GM18951 (cell line): ENCODE data around the gene TRIM41.
"Not testable (repeated sequence)": the region's sequence is repeated elsewhere in the genome, so short reads cannot be mapped to it uniquely, and the experiment has no call there.

Experiments
- POLR2A ChIP-seq: IDR thresholded peaks from 4 replicates; pipeline ENCODE4 v1.6.1; 2011; ENCODE audit warnings: mild to moderate bottlenecking; ENCODE audit not compliant: insufficient read length, insufficient read depth; ENCODE audit errors: extremely low read depth
- in situ Hi-C: fragments of 300-500 bp; cut with MboI; formaldehyde crosslinking; loops from one replicate; pipeline ENCODE4 v1.12.0; 2022; ENCODE audit warnings: low sequenced_read_pairs, mixed read lengths, inconsistent platforms; ENCODE audit not compliant: unreplicated experiment

Gene TRIM41

GRCh38 chr5:181198905-181199519, 24.1 kb upstream of the TRIM41 start:
- no peak for TF ChIP-seq POLR2A
- in situ Hi-C loops, result no loop called here

GRCh38 chr5:181199881-181200638, 23.0 kb upstream of the TRIM41 start:
- TF ChIP-seq POLR2A, result no peak
- in situ Hi-C loops, result no loop called here

- TF ChIP-seq POLR2A, result no peak
- in situ Hi-C loops, result no loop called here
Observed at GRCh38 chr5:181200816-181201215, 22.3 kb upstream of the TRIM41 start.

GRCh38 chr5:181203093-181203711, 19.9 kb upstream of the TRIM41 start:
- TF ChIP-seq POLR2A, result no peak

GRCh38 chr5:181203777-181204112, 19.3 kb upstream of the TRIM41 start:
- in situ Hi-C loops, result no loop called here
- no peak for TF ChIP-seq POLR2A

More at GRCh38 chr5:181203093-181203711, 19.9 kb upstream of the TRIM41 start:
- in situ Hi-C loops, result no loop called here

- TF ChIP-seq POLR2A, result no peak
- in situ Hi-C loops, result no loop called here
Observed at GRCh38 chr5:181204113-181204825, 18.8 kb upstream of the TRIM41 start.

GRCh38 chr5:181204826-181205760, 18.0 kb upstream of the TRIM41 start, which contains the start of gene TRIM7:
Gene TRIM7 (minus strand): TSS chr5:181205196. CDS start chr5:181205110, 86 bp downstream.
- in situ Hi-C loops, result no loop called here
- no peak for TF ChIP-seq POLR2A

- in situ Hi-C loops, result no loop called here
- no peak for TF ChIP-seq POLR2A
Observed at GRCh38 chr5:181205761-181206649, 17.1 kb upstream of the TRIM41 start.

GRCh38 chr5:181207214-181207959, 15.7 kb upstream of the TRIM41 start:
- TF ChIP-seq POLR2A, result no peak
- in situ Hi-C loops, result no loop called here

- in situ Hi-C loops, result no loop called here
- TF ChIP-seq POLR2A, result no peak
Observed at GRCh38 chr5:181207960-181208253, 15.2 kb upstream of the TRIM41 start.

- in situ Hi-C loops, result not testable (repeated sequence)
Observed at GRCh38 chr5:181209006-181209405, 14.1 kb upstream of the TRIM41 start.

- in situ Hi-C loops, result not testable (repeated sequence)
Observed at GRCh38 chr5:181210148-181210547, 12.9 kb upstream of the TRIM41 start.

GRCh38 chr5:181210698-181211097, 12.4 kb upstream of the TRIM41 start:
- in situ Hi-C loops, result not testable (repeated sequence)
